IPS-15b (cell line): Measurements from ENCODE around the gene OR2AJ1.
"Not testable (repeated sequence)": the region's sequence is repeated elsewhere in the genome, so short reads cannot be mapped to it uniquely, and the experiment has no call there.

Source experiments
- H3K27me3 ChIP-seq: one replicate; pipeline ENCODE4 v1.6.1; 2013; ENCODE audit warnings: low read length; ENCODE audit not compliant: control insufficient read depth, insufficient read depth
- H3K36me3 ChIP-seq: one replicate; pipeline ENCODE4 v1.6.1; 2013; ENCODE audit warnings: low read length; ENCODE audit not compliant: control insufficient read depth, insufficient read depth
- H3K4me1 ChIP-seq: one replicate; pipeline ENCODE4 v1.6.1; 2013; ENCODE audit warnings: mild to moderate bottlenecking, low read length; ENCODE audit not compliant: control insufficient read depth, insufficient read depth
- H3K4me3 ChIP-seq: one replicate; pipeline ENCODE4 v1.5.1; 2013; ENCODE audit warnings: low read depth, low read length
- H3K9ac ChIP-seq: one replicate; pipeline ENCODE4 v1.6.1; 2013; ENCODE audit warnings: low read depth, mild to moderate bottlenecking, low read length
- H3K9me3 ChIP-seq: one replicate; pipeline ENCODE4 v1.6.1; 2013; ENCODE audit warnings: mild to moderate bottlenecking, low read length; ENCODE audit not compliant: control insufficient read depth, insufficient read depth

The OR2AJ1 gene

DNA sequence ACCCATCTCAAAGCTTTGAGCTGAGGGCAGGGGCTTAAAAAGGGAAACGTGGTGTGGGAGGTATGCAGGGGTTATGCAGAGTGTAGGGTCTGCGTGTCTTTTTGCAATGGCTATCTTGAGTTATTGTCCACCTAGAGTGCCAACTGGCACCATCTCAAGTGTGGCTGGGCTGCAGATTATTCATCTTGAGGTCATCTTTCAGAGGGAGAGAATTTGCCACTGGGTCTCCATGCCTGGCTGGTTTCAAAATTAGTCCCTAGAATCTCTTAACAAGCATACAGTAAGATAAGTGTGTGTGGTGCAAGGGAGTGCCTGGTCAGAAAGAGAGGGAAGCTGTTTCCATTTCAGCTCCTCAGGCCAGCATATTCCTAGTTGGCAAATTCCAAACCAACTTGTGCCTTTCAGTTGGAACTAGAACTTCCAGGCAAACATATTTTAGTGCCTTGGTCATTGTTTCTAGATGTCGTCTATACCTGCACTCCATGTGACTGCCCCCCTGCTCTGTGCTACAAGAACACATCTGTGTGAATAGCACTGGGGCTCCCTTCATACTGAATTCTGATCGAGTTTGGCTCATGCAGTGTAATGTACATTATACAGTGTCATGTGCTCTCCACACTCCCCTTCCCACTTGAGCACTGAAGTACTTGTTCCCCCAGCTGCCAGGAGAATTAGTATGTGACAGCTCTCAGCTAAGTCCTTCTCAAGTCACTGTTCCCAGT lies 9.6 kb upstream of the OR2AJ1 start:
- Histone ChIP-seq H3K36me3 (no peaks in the 10 kb centered on the region), H3K4me3 (no peak overlapping the region), H3K27me3 (no peaks in the 10 kb centered on the region), H3K4me1 (no peaks in the 10 kb centered on the region), H3K9me3 (no peaks in the 10 kb centered on the region), H3K9ac (no peak overlapping the region)

DNA sequence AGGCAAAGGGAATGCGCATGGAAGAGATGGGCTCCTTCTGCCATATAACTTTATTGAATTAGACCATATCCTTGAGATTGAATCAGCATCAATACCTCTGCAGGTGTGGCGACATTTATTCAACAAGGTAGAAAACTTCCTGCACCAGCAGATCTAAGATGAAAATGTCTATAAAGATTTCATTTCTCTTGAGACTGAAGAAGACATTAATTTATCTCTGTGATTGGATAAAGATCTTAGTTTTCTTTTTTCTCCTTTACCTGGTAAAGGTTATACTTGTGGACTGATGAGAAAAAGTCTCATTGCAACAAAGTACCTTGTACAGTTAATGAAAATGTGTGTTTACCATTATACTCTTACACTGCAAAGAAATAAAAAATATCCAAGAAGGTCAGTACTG lies 4.7 kb upstream of the OR2AJ1 start, which contains the start of gene OR2T8:
Gene OR2T8 (plus strand): TSS at position 301 of the 400 bp plus-strand sequence. CDS start 766 bp downstream, outside the sequence.
- no peaks in the 10 kb centered on the region for H3K9me3 ChIP-seq
- no peak within 1 kb of the TSS for H3K9ac ChIP-seq
- no peak within 1 kb of the TSS for H3K4me3 ChIP-seq
- no peaks in the 10 kb centered on the region for H3K27me3 ChIP-seq
- no peaks in the 10 kb centered on the region for H3K4me1 ChIP-seq
- H3K36me3 ChIP-seq = no peaks in the 10 kb centered on the region

DNA sequence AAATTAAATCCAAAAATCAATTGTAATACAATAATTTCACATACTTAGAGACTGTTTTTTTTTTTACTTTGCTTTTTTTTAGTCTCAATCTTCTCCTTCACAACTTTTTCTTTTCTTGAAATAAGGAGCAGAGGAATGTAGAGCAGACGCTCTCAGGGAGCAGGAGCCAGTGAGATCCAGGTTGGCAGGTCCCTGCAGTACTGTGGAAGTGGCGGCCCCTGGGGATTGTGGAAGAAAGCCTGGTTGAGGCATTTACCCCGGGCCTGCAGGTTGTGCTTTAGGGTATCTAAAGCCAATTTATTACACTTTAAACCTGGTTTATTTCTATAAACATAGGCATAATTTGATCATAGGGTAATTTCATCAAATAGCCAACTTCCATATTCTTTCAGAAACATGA lies 748 bp upstream of the OR2AJ1 start:
- no peak overlapping the region for H3K4me3 ChIP-seq
- no peaks in the 10 kb centered on the region for H3K36me3 ChIP-seq
- no peaks in the 10 kb centered on the region for H3K9me3 ChIP-seq
- no peak overlapping the region for H3K9ac ChIP-seq
- H3K27me3 ChIP-seq = no peaks in the 10 kb centered on the region
- no peaks in the 10 kb centered on the region for H3K4me1 ChIP-seq

DNA sequence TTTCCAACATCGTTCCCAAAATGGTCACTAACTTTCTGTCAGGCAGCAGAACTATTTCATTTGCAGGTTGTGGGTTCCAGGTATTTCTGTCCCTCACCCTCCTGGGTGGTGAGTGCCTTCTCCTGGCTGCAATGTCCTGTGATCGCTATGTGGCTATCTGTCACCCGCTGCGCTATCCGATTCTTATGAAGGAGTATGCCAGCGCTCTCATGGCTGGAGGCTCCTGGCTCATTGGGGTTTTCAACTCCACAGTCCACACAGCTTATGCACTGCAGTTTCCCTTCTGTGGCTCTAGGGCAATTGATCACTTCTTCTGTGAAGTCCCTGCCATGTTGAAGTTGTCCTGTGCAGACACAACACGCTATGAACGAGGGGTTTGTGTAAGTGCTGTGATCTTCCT lies 9.3 kb downstream of the OR2AJ1 start:
- Histone ChIP-seq H3K27me3 (no peaks in the 10 kb centered on the region), H3K9me3 (peaks cover 9% of the 10 kb centered on the region), H3K4me1 (no peaks in the 10 kb centered on the region), H3K9ac (no peak overlapping the region), H3K4me3 (no peak overlapping the region), H3K36me3 (peaks cover 2% of the 10 kb centered on the region)

DNA sequence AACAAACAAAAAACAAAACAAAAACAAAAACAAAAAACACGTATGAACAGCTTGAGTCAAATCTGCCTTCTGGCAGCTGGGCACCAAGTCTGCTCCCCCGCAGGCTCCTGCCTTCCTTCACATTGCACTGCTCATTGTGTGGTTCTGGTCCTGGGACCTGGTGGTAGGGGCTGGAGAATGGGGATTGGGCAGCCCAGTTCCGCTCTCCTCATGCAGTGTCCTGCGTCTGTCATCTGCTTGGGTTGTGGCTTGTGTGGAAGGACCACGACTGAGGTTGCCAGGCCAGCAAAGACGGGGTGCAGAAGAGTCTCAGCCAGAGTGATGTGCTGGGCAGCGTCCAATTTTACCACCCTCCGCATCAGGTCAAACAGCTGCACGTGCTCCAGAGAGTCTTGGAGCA lies 11.1 kb downstream of the OR2AJ1 start:
- H3K27me3 ChIP-seq = no peaks in the 10 kb centered on the region
- H3K36me3 ChIP-seq = peaks cover 2% of the 10 kb centered on the region
- no peak overlapping the region for H3K4me3 ChIP-seq
- H3K9me3 ChIP-seq = peaks cover 9% of the 10 kb centered on the region
- no peaks in the 10 kb centered on the region for H3K4me1 ChIP-seq
- H3K9ac ChIP-seq = no peak overlapping the region

DNA sequence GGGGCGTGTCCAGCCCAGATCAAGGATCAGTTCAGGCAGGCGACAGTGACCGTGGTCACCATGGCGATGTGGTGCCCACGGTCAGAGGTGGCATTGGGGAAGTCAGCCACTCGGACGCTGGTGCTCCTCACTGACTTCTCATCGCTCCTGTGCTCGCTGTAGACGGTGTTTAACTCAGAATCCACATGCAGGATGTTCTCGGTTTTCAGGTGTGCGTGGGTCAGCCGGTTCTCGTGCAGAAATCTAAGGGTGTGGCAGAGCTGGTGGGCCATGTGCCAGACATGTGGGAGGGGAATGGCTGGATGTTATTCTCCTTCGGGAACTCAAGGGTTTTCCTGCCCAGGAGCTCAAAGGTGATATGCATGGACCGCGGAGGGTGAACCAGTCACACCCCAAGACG lies 11.7 kb downstream of the OR2AJ1 start:
- Histone ChIP-seq H3K36me3 (peaks cover 2% of the 10 kb centered on the region), H3K4me3 (no peak overlapping the region), H3K9me3 (peaks cover 9% of the 10 kb centered on the region), H3K27me3 (no peaks in the 10 kb centered on the region), H3K9ac (no peak overlapping the region), H3K4me1 (no peaks in the 10 kb centered on the region)

DNA sequence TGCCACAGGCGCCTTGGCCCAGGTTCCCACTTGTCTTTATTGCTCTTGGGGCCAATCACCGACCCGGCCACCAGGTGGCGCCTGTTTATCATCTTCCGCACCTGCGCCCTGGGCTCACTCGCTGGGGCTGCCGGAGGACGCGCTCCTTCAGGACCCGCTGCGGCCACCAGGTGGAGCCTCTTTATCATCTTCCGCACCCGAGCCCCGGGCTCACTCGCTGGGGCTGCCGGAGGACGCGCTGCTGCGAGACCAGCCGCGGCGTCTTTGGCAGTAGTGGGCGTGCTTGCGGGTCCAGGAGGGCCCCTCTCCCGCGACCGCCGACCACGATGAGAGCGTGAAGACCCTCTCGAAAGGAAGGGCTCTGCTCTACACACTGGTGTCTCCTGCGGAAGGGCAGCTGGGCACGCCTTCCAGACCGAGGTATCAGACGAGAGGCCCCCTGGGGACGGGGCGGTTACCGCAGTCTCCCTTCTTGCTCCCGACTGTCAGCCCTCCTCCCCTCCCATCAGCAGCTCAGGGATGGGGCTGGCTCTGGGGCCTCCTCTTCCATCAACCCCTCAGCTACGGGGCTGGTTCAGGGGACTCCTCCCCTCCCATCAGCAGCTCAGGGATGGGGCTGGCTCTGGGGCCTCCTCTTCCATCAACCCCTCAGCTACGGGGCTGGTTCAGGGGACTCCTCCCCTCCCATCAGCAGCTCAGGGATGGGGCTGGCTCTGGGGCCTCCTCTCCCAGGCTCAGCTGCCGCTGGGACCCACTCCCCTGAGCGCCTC lies 12.5 kb downstream of the OR2AJ1 start:
- peak overlapping the region; percentile 53 for H3K4me3 ChIP-seq
- not testable (repeated sequence) for H3K9ac ChIP-seq, H3K9me3 ChIP-seq, H3K4me1 ChIP-seq, H3K27me3 ChIP-seq, H3K36me3 ChIP-seq

DNA sequence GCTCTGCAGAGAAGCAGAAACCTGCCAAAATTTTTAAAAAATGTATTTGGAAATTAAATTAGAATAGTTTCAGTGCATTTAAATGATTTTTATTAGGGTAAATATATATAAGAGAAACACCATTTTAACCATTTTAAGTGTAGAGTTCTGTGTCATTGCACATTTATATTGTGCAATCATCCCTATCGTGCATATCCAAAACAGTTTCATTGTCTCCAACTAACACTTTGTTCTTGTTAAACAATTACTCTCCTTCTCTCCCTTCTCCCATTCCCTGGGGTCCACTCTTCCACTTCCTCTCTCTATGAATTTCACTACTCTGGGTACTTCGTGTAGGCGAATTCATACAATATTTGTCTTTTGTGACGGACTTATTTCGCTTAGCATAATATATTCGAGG lies 17.9 kb downstream of the OR2AJ1 start:
- Histone ChIP-seq H3K4me1 (no peaks in the 10 kb centered on the region), H3K9me3 (peaks cover 3% of the 10 kb centered on the region), H3K9ac (no peak overlapping the region), H3K4me3 (no peak overlapping the region), H3K36me3 (no peaks in the 10 kb centered on the region), H3K27me3 (no peaks in the 10 kb centered on the region)

DNA sequence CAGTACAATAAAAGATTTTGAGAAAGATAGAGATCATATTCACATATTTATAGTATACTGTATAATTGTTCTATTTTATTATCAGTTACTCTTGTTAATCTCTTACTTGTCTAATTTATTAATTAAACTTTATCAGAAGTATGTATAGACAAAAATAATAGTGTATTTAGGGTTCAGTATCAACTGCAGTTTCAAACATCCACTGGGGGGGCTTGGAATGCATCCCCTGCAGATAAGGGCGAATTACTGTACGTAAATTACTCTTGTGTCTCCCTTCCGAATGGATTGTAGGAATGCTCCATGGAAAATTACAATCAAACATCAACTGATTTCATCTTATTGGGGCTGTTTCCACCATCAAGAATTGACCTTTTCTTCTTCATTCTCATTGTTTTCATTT lies 23.9 kb downstream of the OR2AJ1 start, which contains the start of gene OR2L8:
Gene OR2L8 (plus strand): TSS at position 301 of the 400 bp plus-strand sequence. CDS start 0 bp downstream, at position 301.
- Histone ChIP-seq H3K9ac (no peak within 1 kb of the TSS), H3K27me3 (no peaks in the 10 kb centered on the region), H3K36me3 (no peaks in the 10 kb centered on the region), H3K4me3 (no peak within 1 kb of the TSS), H3K9me3 (peaks cover 8% of the 10 kb centered on the region), H3K4me1 (no peaks in the 10 kb centered on the region)

DNA sequence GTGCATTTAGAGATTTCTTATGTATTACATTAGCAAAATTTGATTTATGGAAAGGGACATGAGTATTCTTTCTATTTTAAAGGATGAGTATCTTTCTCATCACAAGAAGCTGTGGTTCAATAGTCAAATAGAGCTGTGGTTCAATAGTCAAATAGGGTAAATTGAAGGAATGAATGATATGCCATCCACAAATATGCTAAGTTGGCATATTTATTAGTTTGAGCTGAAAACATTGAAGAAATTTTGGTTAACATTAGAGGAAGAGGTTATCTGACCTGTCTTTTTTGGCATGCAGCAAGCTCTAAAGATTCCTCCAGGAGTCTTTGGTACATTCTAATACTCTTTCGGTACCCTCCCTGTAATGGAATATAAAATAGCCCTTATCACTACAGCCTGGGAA lies 28.7 kb downstream of the OR2AJ1 start:
- no peak overlapping the region for H3K9ac ChIP-seq
- no peaks in the 10 kb centered on the region for H3K36me3 ChIP-seq
- H3K27me3 ChIP-seq = no peaks in the 10 kb centered on the region
- H3K9me3 ChIP-seq = peaks cover 5% of the 10 kb centered on the region
- no peak overlapping the region for H3K4me3 ChIP-seq
- no peaks in the 10 kb centered on the region for H3K4me1 ChIP-seq

DNA sequence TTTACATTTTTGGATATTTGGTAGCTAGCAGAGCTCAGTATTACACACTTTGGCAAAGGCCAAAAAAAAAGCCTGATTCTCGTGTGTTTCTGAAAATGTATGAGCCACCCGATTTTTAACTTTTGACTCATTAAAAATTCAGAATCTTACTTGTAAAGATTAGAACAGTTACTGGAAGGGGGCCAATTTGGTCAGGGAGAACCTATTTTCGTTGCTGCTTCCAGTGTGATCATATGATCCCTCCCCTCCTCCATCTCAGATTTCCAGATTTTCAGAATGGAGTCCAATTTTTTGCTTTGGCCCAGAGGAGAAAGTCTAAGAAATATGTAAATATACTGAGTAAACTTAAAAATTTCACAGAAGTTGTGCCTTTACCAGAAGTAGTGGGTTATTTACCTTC lies 37.1 kb downstream of the OR2AJ1 start:
- peaks cover 23% of the 10 kb centered on the region for H3K9me3 ChIP-seq
- no peaks in the 10 kb centered on the region for H3K27me3 ChIP-seq
- no peaks in the 10 kb centered on the region for H3K36me3 ChIP-seq
- no peak overlapping the region for H3K4me3 ChIP-seq
- H3K4me1 ChIP-seq = no peaks in the 10 kb centered on the region
- H3K9ac ChIP-seq = no peak overlapping the region
